Tongue (tissue), 3 donors: Measurements from ENCODE around the gene TOP2A. TPM values are rescaled to one million over a fixed set of nuclear protein-coding genes. Genes with fewer than 3 reads are reported as not detected.

Experiments used
- DNase-seq: peaks from one replicate; pipeline ENCODE4 v3.0.0-alpha.2; 2015
- small RNA-seq: library from RNA; depleted of rRNA; stranded (forward); fragments of <200 nt; gene quantifications from one replicate; pipeline ENCODE3, GENCODE V24; 2014; ENCODE audit warnings: low replicate concordance
- total RNA-seq: library from RNA; depleted of rRNA; stranded (reverse); fragments of >200 nt; gene quantifications from one replicate; pipeline ENCODE4 v1.2.3, GENCODE V29; 2014

TOP2A gene
- total RNA-seq, 1 donor from 2014 or later = 55.3 TPM

DNA sequence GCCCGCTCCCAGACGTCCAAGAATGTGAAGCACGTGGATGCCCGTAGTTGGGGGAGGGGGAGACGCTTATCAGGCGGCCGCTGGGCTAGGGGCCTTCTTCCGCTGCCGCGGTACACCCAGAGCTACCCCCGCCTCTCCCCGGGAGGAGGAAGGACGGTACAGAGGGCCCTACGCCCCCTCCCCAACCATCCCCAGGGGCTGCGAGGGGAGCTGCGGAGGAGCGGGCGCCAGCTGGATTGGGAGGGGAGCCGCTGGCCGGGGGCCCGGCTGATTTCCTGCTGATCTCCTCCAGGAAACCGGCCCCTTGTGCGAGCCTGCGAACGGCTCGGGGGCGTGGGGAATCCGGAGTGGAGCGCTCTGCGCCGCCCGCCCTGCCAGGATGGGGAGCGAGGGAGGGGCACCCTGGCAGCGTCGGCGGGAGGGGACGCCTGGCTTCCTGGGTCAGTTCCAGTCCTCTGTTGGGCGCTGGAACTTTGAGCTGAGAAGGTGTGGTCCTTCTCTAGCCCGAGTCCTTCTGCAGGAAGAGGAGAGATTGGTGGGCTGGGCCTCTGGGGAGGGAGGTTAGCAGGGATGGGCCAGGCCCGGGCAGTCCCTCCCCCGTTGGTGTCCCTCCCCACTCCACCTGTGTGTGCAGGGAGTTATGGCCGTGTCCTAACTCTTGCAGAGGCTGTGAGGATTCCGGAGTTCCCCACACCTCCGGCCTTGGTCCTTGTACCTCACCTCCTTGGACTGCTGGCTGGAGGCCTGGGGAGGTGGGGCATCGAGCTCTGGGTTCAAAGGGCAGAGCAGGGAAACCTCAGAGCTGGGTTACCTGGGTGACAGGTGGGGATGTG lies 72.3 kb downstream of the TOP2A start:
- peak; percentile 88 for DNase-seq

- peak; percentile 41 for DNase-seq
Measured at GRCh38 chr17:40344421-40345160, 73.1 kb downstream of the TOP2A start.

- peak; percentile 70 for DNase-seq
Measured at GRCh38 chr17:40343219-40344119, 74.2 kb downstream of the TOP2A start.

DNA sequence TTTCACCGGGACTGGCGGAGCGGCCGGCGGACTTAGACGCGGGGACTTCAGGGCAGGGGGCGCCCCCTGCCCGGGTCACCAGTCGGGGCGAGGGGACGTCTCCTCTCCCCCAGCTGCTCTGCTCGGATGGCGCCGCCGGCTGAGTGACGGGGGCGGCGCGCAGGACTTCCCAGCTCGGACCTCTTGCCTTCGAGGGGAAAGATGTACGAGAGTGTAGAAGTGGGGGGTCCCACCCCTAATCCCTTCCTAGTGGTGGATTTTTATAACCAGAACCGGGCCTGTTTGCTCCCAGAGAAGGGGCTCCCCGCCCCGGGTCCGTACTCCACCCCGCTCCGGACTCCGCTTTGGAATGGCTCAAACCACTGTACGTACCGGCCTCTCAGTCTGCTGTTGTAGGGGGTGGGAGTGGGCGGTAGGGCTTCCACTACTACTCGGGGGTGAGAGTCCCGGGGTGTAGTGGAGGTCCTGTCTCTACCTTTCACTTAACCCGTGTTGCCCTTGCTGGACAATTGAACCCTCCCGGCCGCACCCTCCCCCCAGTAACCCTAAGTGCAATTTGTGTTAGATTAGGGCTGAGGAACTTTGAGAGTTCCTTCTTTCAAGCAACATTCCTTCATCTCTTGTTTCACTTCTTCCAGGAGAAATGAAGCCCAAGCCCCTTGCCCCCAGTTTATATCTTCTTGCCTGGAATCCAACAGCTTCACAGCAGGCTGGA lies 75.0 kb downstream of the TOP2A start:
- no peak for DNase-seq

DNA sequence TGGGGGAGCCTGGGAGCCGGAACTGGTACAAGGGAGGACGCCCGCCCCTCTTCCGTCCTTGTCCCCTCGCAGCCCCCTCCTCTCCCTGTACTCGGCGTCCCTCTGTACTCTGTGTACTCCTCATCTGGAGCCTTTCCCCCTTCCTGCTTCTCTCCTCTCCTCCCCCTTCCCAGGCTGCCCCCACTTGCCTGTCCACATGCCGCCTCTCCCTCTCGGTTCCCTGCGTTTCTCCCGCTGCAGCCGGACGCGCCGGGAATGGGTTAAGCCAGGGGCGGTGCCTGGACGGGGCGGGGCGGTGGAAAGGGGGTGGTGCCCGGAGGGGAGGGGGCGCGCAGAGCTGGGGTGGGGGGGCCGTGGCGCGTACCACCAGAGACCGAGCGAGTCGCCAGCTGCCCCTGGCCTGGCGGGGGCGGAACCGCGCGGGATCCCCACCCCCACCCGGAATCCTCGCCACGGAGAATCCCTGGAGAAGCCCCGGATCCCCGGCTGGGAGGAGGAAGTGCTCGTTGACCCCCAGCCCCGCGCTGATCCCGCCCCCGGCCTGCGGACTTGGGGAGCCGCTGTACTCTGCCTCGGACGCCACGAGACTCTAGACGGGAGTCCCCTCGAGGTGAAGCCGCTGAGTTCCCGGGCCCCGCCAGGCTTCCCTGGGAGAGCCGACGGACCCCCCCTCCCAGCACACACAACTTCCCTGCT lies 75.7 kb downstream of the TOP2A start:
- peak; percentile 93 for DNase-seq

DNA sequence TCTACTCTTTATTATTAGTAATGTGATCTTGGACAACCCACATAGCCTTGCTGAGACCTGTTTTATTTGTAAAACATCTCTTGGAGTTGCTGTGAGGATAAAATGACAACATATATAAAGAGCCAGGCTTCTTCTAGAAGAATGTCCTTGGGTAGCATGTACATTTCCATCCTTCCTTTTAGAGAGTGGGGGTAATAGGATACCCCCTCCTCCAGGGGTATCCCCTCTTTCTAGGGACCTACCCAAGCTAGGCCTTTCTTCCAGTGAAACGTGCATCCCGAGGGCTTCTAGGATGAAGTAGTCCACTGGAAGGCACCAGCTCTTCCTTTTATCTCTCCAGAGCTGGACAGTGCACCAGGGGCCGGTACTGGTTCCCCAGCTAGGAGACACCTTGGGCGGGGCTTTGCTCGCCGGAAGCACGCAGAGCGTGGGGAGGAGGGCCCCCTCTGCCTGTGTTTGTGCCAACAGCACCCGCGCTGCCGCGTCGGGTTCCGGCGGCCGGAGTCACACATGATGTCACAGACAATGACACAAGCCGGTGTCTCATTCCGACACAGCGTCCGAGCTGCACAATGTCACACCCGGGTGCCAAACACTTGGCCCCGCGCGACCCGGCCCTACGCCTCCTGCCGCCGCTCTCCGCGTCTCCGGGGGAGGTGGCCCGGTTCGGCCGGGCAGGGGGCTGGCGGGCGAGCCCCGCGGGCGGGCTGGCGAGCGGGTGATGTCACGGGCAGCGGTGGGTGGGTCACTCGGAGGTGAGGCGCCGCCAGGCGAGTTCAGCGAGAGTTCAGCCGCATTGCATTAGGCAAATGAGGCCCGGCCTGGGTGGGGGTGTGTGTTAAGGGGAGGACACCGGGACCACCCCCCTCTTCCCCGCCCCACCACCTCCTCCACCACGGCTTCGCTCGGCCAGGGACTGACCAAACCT lies 76.6 kb downstream of the TOP2A start:
- peak; percentile 85 for DNase-seq

DNA sequence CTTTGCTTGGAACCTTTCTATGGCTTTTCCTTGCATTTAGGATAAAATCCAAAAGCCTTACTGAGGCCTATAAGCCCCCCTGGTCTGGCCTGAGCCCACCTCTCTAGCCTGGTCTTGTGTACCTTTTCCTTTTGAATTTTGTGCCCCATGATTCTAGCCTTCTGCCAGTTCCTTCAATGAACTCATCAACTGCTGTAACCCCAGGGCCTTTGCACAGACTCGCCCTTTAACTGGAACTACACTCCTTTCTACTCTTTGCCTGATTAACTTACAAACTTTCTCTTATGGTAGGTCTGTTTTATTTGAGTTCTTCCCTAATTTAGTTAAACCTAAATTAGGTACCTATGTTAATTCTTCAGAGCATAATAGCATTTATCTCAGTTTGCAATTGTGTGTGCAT lies 77.4 kb downstream of the TOP2A start:
- DNase-seq = no peak

GRCh38 chr17:40338941-40339649 lies 78.6 kb downstream of the TOP2A start:
- peak; percentile 73 for DNase-seq

Small RNA genes within 50 kb of the gene (small RNA-seq; reads per million reads assigned to genes)
- gene RF00019 = not detected
- not detected for gene RNA5SP441

Other genes starting within 250 kb of the TOP2A start
- gene RAPGEFL1, start 240.4 kb downstream of the TOP2A start, total RNA-seq = 48.0 TPM
- gene WIPF2, start 198.6 kb downstream of the TOP2A start, total RNA-seq = 6.9 TPM
- 4.4 TPM for gene CDC6, start 130.0 kb downstream of the TOP2A start, total RNA-seq
- gene RARA, start 108.7 kb downstream of the TOP2A start, total RNA-seq = 33.3 TPM
- 0.82 TPM for gene GJD3, start 53.2 kb downstream of the TOP2A start, total RNA-seq
- 205 TPM for gene IGFBP4, start 25.6 kb upstream of the TOP2A start, total RNA-seq
- gene TNS4, start 83.7 kb upstream of the TOP2A start, total RNA-seq = 10.4 TPM
- gene CCR7, start 147.6 kb upstream of the TOP2A start, total RNA-seq = not detected
- 101 TPM for gene SMARCE1, start 229.9 kb upstream of the TOP2A start, total RNA-seq
- not detected for gene KRT222, start 247.3 kb upstream of the TOP2A start, total RNA-seq